ENCODE data around the gene PGAP2. TPM values are rescaled to one million over a fixed set of nuclear protein-coding genes. Genes with fewer than 3 reads are reported as not detected.

PGAP2 gene
- total and polyA plus RNA-seq, 2 of the 4 experiments (the other 2 are of a cell fraction), result 10.6 to 31.3 TPM

GRCh38 chr11:3866206-3866605 lies 57.8 kb downstream of the PGAP2 start:
- dilution Hi-C loops (cut with HindIII; ENCODE audit: low sequenced_read_pairs, unreplicated experiment), result no loop called here
- ATAC-seq (ENCODE audit: low read depth), result peak; percentile 18
- H4K8ac ChIP-seq (ENCODE audit: low read depth in 2 of 2, low read length in 2 of 2), result peak overlapping the region in 1 of 2 experiments; percentile 47; a peak in 2 of 4 replicates
- H4K20me1 ChIP-seq (ENCODE audit: insufficient read depth, low read length), result no peaks in the 10 kb centered on the region
- H3K23ac ChIP-seq (ENCODE audit: low read depth, low read length), result no peak overlapping the region
- H3K9me3 ChIP-seq (ENCODE audit: control insufficient read depth, insufficient read depth, low read length), result no peaks in the 10 kb centered on the region
- peak overlapping the region; percentile 49; the same call in 1 of the 2 replicates for H3K4ac ChIP-seq (ENCODE audit: low read depth, low read length)
- H2BK120ac ChIP-seq (ENCODE audit: low read depth, low read length), result peak overlapping the region; percentile 50
- H3K14ac ChIP-seq (replicated peaks; ENCODE audit: low read depth, low read length), result peak overlapping the region; percentile 59
- peak overlapping the region; percentile 29; the same call in 1 of the 2 replicates for H3K27ac ChIP-seq (ENCODE audit: insufficient read depth, low read length)
- H3K27me3 ChIP-seq (ENCODE audit: control insufficient read depth, insufficient read depth, low read length), result no peaks in the 10 kb centered on the region
- POLR2A ChIA-PET (ENCODE audit: unreplicated experiment), result no interaction called here
- peaks cover 18% of the 10 kb centered on the region for H3K4me1 ChIP-seq (ENCODE audit: control insufficient read depth, insufficient read depth, low read length)
- in situ Hi-C loops (cut with MboI; ENCODE audit: low sequenced_read_pairs), result no loop called here
- no peak overlapping the region for H2AFZ ChIP-seq (replicated peaks; ENCODE audit: low read length, poor library complexity)
- 100% methylated on average over 3 of the region's 5 CpGs; no CpG with 5 or more reads in 1 of the 2 experiments for WGBS, 2 experiments (ENCODE audit: extremely low coverage in 2 of 2, insufficient read length in 1 of 2)
- no peak overlapping the region for H2AK9ac ChIP-seq (replicated peaks; ENCODE audit: low read depth, low read length, poor library complexity)
- no peak overlapping the region for H3K9ac ChIP-seq (ENCODE audit: low read depth, low read length)
- TF ChIP-seq RAD21 (IDR thresholded peaks at IDR 0.05; ENCODE audit: low read length), result no peak
- no peak for TF ChIP-seq CEBPB (IDR thresholded peaks at IDR 0.05; ENCODE audit: low read depth, low read length)
- TF ChIP-seq FOS (IDR thresholded peaks at IDR 0.05; ENCODE audit: low read depth, low read length), result no peak
- TF ChIP-seq CTCF (conservative IDR thresholded peaks at IDR 0.05; ENCODE audit: low read depth, low read length), result no peak
- no peaks in the 10 kb centered on the region for H3K36me3 ChIP-seq (ENCODE audit: control insufficient read depth, insufficient read depth, low read length)
- peak overlapping the region; percentile 36; the same call in 1 of the 2 replicates for H4K91ac ChIP-seq (ENCODE audit: insufficient read depth, low read depth, low read length)
- BruUV-seq (replicated peaks), result no TSS peak
- H2BK15ac ChIP-seq (ENCODE audit: low read depth, low read length), result no peak overlapping the region
- H3K4me2 ChIP-seq (ENCODE audit: low read depth, low read length), result peak overlapping the region; percentile 70
- DNase-seq, result no peak
- no peak overlapping the region for H4K5ac ChIP-seq (ENCODE audit: low read depth, low read length)
- H3K4me3 ChIP-seq (ENCODE audit: insufficient read depth, low read depth, low read length), result no peak overlapping the region
- peaks cover 34 to 51% of the 10 kb centered on the region in 2 experiments for H3K79me1 ChIP-seq (ENCODE audit: low read depth in 1 of 2, low read length in 2 of 2)
- peaks cover 9% of the 10 kb centered on the region; the same call in 1 of the 2 replicates for H3K9me1 ChIP-seq (ENCODE audit: insufficient read depth, low read length)
- peak overlapping the region; percentile 79 for H2BK20ac ChIP-seq (ENCODE audit: low read depth, low read length)
- peak overlapping the region; percentile 25 for H2BK5ac ChIP-seq (ENCODE audit: low read depth, low read length, poor library complexity, severe bottlenecking)
- H3K56ac ChIP-seq (ENCODE audit: extremely low read depth, insufficient read depth, low read length), result no peak overlapping the region
- H3K18ac ChIP-seq (ENCODE audit: low read depth, low read length), result peak overlapping the region; percentile 35; the same call in 1 of the 2 replicates
- intact Hi-C loops (cut with micrococcal nuclease), result no loop called here
- CTCF ChIA-PET, result interaction anchor here (0.6 to 1.0 kb wide), 2 partner anchors 8 to 11 kb away, joined by 3 read pairs; partner anchors contain the start of gene STIM1
- no peak overlapping the region for H2AK5ac ChIP-seq (ENCODE audit: low read depth, low read length)
